ENCODE data around the gene GJC2.

GJC2 gene

GRCh38 chr1:228194921-228195812, 45.4 kb downstream of the GJC2 start:
- DNase-seq: no peak

- DNase-seq: no peak
Observed at GRCh38 chr1:228197555-228198147, 47.9 kb downstream of the GJC2 start.

- DNase-seq: no peak
Observed at GRCh38 chr1:228198977-228199590, 49.4 kb downstream of the GJC2 start.

GRCh38 chr1:228204958-228205357, 55.2 kb downstream of the GJC2 start:
- no peak for DNase-seq

GRCh38 chr1:228205526-228206436, 56.1 kb downstream of the GJC2 start:
- no peak for DNase-seq

GRCh38 chr1:228206582-228207351, 57.0 kb downstream of the GJC2 start:
- no peak for DNase-seq

GRCh38 chr1:228207381-228207810, 57.7 kb downstream of the GJC2 start:
- no peak for DNase-seq

GRCh38 chr1:228207851-228208821, 58.4 kb downstream of the GJC2 start, which contains the start of gene OBSCN:
Gene OBSCN, plus strand, starts transcription at chr1:228208044. Its CDS starts 3,740 bp downstream, at chr1:228211784.
- no peak for DNase-seq

- DNase-seq: no peak
Observed at GRCh38 chr1:228208831-228209551, 59.3 kb downstream of the GJC2 start.
